ENCODE measurements around the gene GOLGA7B. TPM values are rescaled to one million over a fixed set of nuclear protein-coding genes. Genes with fewer than 3 reads are reported as not detected.
"Not testable (repeated sequence)": the region's sequence is repeated elsewhere in the genome, so short reads cannot be mapped to it uniquely, and the experiment has no call there.

The GOLGA7B gene
- total RNA-seq, 2 experiments from 2014 or later: 10.5 to 11.2 TPM

DNA sequence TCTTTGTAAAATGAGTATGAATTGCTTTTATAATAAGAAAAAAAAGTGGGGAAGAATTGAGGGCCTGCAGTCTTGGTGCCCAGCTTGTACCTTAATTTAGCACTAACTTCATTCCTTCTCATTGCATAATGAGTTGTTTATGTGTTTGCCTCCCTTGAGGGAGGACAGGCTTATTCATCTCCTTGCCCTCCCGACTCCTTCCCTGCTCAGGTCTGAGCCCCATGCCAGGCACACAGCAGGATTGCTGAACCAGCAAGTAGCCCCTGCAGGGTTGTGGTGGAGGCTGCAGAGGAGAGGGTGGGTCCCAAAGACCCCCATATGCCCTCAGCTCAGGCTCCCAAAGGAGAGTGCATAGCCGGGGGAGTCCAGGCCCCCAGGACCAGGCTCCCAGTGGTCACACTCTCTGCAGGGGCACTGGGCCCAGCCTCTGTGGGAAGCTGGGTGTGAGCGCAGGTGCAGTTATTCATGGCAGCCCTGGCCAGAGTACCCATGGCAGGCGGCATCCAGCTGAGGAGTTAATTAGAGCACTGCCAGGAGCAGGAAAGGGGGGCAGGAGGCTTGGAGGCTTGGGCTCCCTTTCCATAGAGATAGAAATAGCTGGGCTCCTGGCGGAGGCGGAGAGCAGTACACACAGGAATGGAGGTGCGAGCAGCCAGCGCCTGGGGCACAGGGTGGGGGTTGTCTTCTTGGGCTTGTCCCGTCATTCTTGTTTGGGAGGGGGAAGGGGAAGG, 28.2 kb upstream of the GOLGA7B start:
- H3K4me1 Mint-ChIP-seq: peaks cover 2% of the 10 kb centered on the region
- peaks cover 4% of the 10 kb centered on the region for H3K27me3 Mint-ChIP-seq
- no peak for DNase-seq
- H3K4me3 Mint-ChIP-seq: no peak overlapping the region
- H3K9me3 Mint-ChIP-seq: no peaks in the 10 kb centered on the region
- POLR2A ChIA-PET: no interaction called here
- H3K36me3 Mint-ChIP-seq (ENCODE audit: low read depth): no peaks in the 10 kb centered on the region
- CTCF ChIA-PET: no interaction called here
- no peak overlapping the region for H3K27ac Mint-ChIP-seq

DNA sequence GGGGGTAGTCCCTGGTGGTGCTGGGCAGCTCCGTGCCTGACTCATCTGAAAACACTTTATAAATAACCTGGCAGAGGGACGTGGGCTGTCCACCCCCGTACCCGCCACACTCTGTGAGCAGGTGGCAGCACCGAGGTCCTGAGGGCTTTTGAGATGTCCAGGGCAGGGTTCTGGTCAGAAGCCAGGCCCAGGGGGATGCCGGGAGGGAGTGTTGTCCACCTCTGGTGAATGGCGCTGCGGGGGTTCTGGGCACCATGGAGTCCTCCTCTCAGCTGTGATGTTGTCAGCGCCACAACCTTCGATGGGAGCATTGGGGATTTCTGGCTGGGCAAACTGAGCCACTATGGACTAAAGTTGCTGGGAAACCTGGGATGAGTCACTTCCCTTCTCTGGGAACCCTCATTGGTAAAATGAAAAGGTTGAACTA, 27.4 kb upstream of the GOLGA7B start:
- CTCF ChIA-PET: no interaction called here
- no peak overlapping the region for H3K27ac Mint-ChIP-seq
- no peak for DNase-seq
- H3K4me3 Mint-ChIP-seq: no peak overlapping the region
- H3K36me3 Mint-ChIP-seq (ENCODE audit: low read depth): no peaks in the 10 kb centered on the region
- H3K9me3 Mint-ChIP-seq: no peaks in the 10 kb centered on the region
- H3K4me1 Mint-ChIP-seq: peaks cover 2% of the 10 kb centered on the region
- peaks cover 4% of the 10 kb centered on the region for H3K27me3 Mint-ChIP-seq
- POLR2A ChIA-PET: no interaction called here

DNA sequence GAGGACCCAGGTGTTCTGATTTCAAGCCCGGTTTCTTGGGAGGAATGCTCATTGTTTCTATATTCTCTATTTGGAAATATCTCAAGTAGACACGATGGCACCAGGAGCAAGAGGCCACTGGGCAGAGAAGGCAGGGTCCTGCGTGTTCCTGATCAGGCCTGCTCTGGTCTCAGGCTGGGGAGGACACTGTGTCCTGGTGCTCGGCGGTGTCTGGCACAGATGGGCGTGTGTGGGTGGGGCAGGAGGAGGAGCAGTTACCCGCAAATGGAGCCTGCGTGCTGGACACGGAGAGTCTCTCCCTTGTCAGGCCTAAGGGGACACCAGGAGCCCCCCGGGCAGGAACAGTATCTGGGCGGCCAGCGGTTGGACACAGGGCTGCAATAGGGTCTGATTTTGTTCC, 25.9 kb upstream of the GOLGA7B start:
- H3K4me1 Mint-ChIP-seq: peaks cover 14% of the 10 kb centered on the region
- peaks cover 4% of the 10 kb centered on the region for H3K27me3 Mint-ChIP-seq
- H3K4me3 Mint-ChIP-seq: no peak overlapping the region
- ChIA-PET POLR2A (no interaction called here), CTCF (no interaction called here)
- H3K36me3 Mint-ChIP-seq (ENCODE audit: low read depth): no peaks in the 10 kb centered on the region
- H3K9me3 Mint-ChIP-seq: no peaks in the 10 kb centered on the region
- DNase-seq: no peak
- no peak overlapping the region for H3K27ac Mint-ChIP-seq

DNA sequence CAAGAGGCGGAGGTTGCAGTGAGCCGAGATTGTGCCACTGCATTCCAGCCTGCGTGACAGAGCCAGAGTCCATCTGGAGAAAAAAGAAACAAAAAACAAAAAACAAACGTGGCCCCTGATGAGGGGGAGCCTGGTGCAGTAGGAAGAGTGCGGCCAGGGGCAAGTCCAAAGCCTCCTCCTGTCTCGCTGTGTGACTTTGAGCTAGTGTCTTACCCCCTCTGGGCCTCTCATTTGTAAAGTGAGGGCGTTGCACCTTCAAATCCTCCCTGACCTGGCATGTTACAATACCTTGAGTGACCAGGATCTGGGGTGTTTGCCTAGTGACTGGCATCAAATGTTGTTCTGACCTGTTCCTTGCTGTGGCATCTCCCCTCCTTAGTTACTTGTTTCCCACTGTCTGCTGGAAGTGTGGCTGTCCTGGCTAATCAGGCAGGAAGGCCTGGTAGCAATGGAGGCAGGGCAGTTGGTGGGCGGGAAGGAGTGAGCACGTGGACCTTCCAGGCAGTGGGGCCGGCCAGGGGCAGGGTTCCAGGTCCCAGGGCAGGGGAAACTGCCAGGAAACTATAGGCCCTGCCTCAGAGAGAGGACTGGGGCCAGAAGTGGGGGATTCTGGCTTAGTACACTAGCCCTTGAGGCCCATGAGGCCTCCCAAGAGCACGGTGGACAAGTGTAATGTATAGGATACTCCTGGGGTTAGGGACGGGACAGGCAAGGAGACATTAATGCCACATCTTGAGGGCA, 24.5 kb upstream of the GOLGA7B start:
- Mint-ChIP-seq H3K4me3 (no peak overlapping the region), H3K27me3 (no peaks in the 10 kb centered on the region), H3K4me1 (peaks cover 28% of the 10 kb centered on the region), H3K36me3 (ENCODE audit: low read depth) (no peaks in the 10 kb centered on the region), H3K9me3 (no peaks in the 10 kb centered on the region), H3K27ac (no peak overlapping the region)
- ChIA-PET POLR2A (no interaction called here), CTCF (interaction anchor here (1.4 kb wide), 1 partner anchor 34 kb away, joined by 4 read pairs; no protein-coding TSS in a partner anchor)
- no peak for DNase-seq

DNA sequence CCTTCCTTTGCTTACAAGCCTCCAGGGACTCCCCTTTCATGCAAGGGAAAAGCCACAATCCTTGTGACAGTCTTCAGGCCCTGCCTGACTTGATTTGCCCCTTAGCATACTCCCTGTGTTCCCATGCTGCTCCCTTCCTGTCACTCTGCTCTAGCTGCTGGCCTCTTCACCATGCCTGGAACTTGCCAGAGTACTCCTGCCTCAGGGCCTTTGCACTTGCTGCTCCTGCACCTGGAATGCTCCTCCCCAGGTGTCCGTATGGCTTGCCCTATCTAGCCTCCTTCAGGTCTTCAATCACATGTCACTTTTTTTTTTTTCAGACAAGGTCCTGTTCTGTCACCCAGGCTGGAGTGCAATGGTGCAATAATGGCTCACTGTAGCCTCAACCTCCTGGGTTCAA, 22.8 kb upstream of the GOLGA7B start:
- Mint-ChIP-seq H3K36me3 (ENCODE audit: low read depth) (no peaks in the 10 kb centered on the region), H3K9me3 (no peaks in the 10 kb centered on the region), H3K27ac (no peak overlapping the region), H3K4me1 (peaks cover 34% of the 10 kb centered on the region), H3K4me3 (no peak overlapping the region), H3K27me3 (peaks cover 3% of the 10 kb centered on the region)
- no peak for DNase-seq
- POLR2A ChIA-PET: interaction anchor here (2.5 kb wide), 1 partner anchor 23 kb away, joined by 12 read pairs; the partner anchor contains the start of gene GOLGA7B
- CTCF ChIA-PET: interaction anchor here (1.1 to 1.4 kb wide), 2 partner anchors 35 to 36 kb away, joined by 3 to 4 read pairs; no protein-coding TSS in a partner anchor

DNA sequence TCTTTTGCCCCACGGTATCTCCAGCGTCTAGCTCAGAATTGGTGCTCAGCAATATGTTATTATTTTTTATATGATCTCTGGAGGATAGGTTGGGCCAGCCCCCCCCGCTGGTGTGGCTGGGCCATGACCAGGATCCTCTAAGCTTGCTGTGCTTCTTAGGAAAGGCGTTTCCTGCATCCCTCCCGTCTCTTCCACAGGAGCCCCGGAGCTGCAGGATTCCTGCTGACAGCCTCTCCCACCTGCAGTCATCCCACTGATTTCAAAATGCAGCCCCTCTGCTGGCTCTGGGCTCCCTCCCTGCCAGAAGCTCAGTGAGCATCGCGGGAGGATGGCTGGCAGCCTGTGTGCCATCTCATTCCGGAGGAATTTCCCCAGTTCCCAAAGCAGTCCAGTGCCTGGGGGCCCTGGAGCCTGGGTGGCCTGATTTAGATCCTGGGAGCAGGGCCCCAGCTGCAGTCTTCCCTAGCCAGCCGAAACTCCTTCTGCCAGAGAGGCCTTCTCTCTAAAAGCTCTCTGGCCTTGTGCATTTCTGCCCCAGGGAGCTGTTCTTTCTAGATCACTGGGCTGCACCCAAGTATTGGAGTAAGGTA, 21.8 kb upstream of the GOLGA7B start:
- H3K4me3 Mint-ChIP-seq: no peak overlapping the region
- peak overlapping the region; percentile 45 for H3K27ac Mint-ChIP-seq
- H3K27me3 Mint-ChIP-seq: peaks cover 3% of the 10 kb centered on the region
- no peaks in the 10 kb centered on the region for H3K36me3 Mint-ChIP-seq (ENCODE audit: low read depth)
- ChIA-PET POLR2A (interaction anchor here (1.4 to 2.5 kb wide), 2 partner anchors 22 to 42 kb away, joined by 5 to 12 read pairs; partner anchors contain the start of gene GOLGA7B), CTCF (interaction anchor here (1.1 to 1.2 kb wide), 2 partner anchors 36 to 38 kb away, joined by 3 read pairs; no protein-coding TSS in a partner anchor)
- DNase-seq: no peak
- peaks cover 34% of the 10 kb centered on the region for H3K4me1 Mint-ChIP-seq
- H3K9me3 Mint-ChIP-seq: no peaks in the 10 kb centered on the region

DNA sequence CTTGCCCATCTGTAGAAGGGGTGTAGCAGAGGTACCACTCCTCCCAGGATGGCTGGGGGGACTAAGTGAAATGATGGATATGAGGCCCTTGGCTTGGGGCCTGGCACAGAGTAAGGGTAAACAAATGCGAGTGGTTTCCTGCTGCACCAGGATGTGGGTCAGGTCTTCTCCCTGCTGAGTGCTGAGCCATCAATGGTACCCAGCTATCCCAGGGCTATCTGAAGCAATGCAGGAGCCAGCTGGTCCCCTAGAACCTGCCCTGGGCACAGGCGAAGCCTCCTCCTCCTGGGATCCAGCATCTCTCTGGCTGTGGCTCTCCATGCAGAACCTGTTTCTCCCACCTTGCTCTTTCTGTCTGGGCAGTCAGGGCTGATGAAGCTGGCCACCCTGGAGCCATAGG, 20.9 kb upstream of the GOLGA7B start:
- H3K4me1 Mint-ChIP-seq: peaks cover 34% of the 10 kb centered on the region
- peak; percentile 54 for DNase-seq
- H3K9me3 Mint-ChIP-seq: no peaks in the 10 kb centered on the region
- H3K27me3 Mint-ChIP-seq: peaks cover 5% of the 10 kb centered on the region
- H3K27ac Mint-ChIP-seq: peak overlapping the region; percentile 45
- ChIA-PET CTCF (interaction anchor here (1.0 to 1.3 kb wide), 3 partner anchors 21 to 38 kb away, joined by 3 to 4 read pairs (median 3); partner anchors contain the start of gene GOLGA7B), POLR2A (interaction anchor here (1.0 to 2.5 kb wide), 3 partner anchors 19 to 41 kb away, joined by 4 to 12 read pairs (median 5); partner anchors contain the start of gene GOLGA7B)
- no peak overlapping the region for H3K4me3 Mint-ChIP-seq
- no peaks in the 10 kb centered on the region for H3K36me3 Mint-ChIP-seq (ENCODE audit: low read depth)

DNA sequence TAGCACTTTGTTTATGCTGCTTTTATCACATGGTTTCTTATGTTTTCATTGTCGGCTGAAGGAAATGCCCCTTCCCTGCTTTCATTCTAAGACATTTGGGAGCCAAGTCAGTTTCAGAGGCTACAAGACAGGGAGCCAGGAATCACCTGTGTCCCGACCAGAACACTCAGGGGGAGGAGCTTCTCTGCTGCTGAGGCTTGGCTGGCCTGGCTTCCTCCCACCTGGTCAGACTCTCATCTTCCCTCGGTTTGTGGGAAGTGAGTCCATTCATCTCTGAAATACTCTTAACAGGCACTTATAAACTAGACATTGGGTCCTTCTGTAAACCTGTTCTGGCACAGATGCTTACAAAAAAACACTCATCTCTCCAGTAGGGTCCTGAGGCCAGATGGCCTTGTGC, 19.6 kb upstream of the GOLGA7B start:
- H3K4me3 Mint-ChIP-seq: no peak overlapping the region
- CTCF ChIA-PET: interaction anchor here (1.1 to 1.8 kb wide), 2 partner anchors 20 to 39 kb away, joined by 4 to 5 read pairs; partner anchors contain the start of gene GOLGA7B
- H3K27me3 Mint-ChIP-seq: peaks cover 5% of the 10 kb centered on the region
- no peak for DNase-seq
- POLR2A ChIA-PET: interaction anchor here (0.8 to 0.9 kb wide), 2 partner anchors 20 to 22 kb away, joined by 3 read pairs; partner anchors contain the start of gene GOLGA7B
- H3K9me3 Mint-ChIP-seq: no peaks in the 10 kb centered on the region
- no peaks in the 10 kb centered on the region for H3K36me3 Mint-ChIP-seq (ENCODE audit: low read depth)
- H3K4me1 Mint-ChIP-seq: peaks cover 34% of the 10 kb centered on the region
- H3K27ac Mint-ChIP-seq: peak overlapping the region; percentile 40

DNA sequence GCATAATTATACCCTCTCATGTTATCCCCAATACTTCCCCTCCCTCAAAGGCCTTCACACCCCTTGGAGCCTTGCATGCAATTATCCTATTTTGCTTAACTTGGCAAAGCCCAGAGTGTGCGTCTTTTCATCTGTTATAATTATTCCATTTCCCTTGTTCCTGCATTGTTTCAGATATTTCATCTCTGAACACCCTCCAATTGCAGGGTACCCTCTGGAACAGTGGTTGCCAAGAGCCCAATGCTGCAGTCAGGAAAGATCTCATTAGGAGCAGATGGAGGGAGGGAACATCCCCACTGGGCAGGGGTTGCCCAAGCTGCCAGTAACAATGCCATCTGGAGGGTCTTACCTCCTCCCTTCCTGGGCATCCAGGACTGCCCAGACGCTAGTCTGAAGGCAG, 18.4 kb upstream of the GOLGA7B start:
- no peak overlapping the region for H3K27ac Mint-ChIP-seq
- H3K9me3 Mint-ChIP-seq: peaks cover 3% of the 10 kb centered on the region
- ChIA-PET POLR2A (no interaction called here), CTCF (interaction anchor here (1.8 kb wide), 1 partner anchor 18 kb away, joined by 5 read pairs; the partner anchor contains the start of gene GOLGA7B)
- peaks cover 3% of the 10 kb centered on the region for H3K36me3 Mint-ChIP-seq (ENCODE audit: low read depth)
- H3K4me3 Mint-ChIP-seq: no peak overlapping the region
- H3K4me1 Mint-ChIP-seq: peaks cover 33% of the 10 kb centered on the region
- peaks cover 5% of the 10 kb centered on the region for H3K27me3 Mint-ChIP-seq
- no peak for DNase-seq

DNA sequence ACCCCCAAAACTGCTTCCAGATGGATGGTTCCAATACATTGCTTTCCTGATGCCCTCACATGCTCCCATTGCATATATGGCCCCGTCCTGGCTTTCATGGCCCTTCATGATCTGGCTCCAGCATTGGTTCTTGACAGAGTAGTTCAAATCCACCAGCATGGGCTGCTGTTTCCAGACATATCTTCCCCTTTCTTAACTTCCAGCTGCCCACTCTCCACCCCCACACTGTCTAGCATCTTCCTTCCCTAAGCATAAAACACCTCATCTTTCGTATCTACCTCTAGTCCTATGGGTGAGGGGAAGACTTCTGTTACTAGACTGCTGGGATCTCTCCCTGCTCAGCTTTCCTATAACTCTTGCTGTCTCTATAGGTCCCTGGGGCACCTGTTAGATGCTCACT, 13.2 kb upstream of the GOLGA7B start:
- peaks cover 12% of the 10 kb centered on the region for H3K4me1 Mint-ChIP-seq
- H3K27me3 Mint-ChIP-seq: peaks cover 8% of the 10 kb centered on the region
- peaks cover 7% of the 10 kb centered on the region for H3K36me3 Mint-ChIP-seq (ENCODE audit: low read depth)
- no peak for DNase-seq
- ChIA-PET CTCF (no interaction called here), POLR2A (no interaction called here)
- no peak overlapping the region for H3K4me3 Mint-ChIP-seq
- no peak overlapping the region for H3K27ac Mint-ChIP-seq
- peaks cover 7% of the 10 kb centered on the region for H3K9me3 Mint-ChIP-seq

DNA sequence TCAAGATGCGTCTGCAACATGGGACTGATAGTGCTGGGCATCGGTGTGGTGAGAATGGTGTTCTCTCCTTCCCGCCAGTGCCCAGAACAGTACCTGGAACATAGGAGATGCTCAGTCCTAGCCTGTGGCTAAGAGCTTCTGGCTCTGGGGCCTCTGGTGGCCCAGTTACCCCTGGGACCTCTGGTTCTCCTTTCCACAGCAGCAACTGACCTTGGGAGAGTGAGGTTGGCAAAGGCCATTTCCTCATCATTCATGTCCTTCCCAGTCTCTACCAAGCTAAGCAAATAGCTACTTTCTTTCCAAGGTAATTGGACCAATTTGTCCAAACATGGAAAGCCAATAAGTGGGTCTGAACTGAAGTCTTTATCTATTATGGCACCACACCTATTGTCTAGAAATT, 11.6 kb upstream of the GOLGA7B start:
- no peak for DNase-seq
- Mint-ChIP-seq H3K9me3 (peaks cover 7% of the 10 kb centered on the region), H3K36me3 (ENCODE audit: low read depth) (peaks cover 7% of the 10 kb centered on the region), H3K27ac (no peak overlapping the region), H3K27me3 (peaks cover 8% of the 10 kb centered on the region), H3K4me3 (no peak overlapping the region), H3K4me1 (peaks cover 16% of the 10 kb centered on the region)
- ChIA-PET CTCF (interaction anchor here (0.8 kb wide), 1 partner anchor 10 kb away, joined by 3 read pairs; no protein-coding TSS in a partner anchor), POLR2A (no interaction called here)

DNA sequence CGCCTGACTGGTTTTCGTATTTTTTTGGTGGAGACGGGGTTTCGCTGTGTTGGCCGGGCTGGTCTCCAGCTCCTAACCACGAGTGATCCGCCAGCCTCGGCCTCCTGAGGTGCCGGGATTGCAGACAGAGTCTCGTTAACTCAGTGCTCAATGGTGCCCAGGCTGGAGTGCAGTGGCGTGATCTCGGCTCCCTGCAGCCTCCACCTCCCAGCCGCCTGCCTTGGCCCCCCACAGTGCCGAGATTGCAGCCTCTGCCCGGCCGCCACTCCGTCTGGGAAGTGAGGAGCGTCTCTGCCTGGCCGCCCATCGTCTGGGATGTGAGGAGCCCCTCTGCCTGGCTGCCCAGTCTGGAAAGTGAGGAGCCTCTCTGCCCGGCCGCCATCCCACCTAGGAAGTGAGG, 8.5 kb upstream of the GOLGA7B start:
- H3K4me3 Mint-ChIP-seq; H3K36me3 Mint-ChIP-seq (ENCODE audit: low read depth); DNase-seq; POLR2A ChIA-PET; H3K27me3 Mint-ChIP-seq; CTCF ChIA-PET; H3K27ac Mint-ChIP-seq; H3K9me3 Mint-ChIP-seq: not testable (repeated sequence)
- peaks cover 16% of the 10 kb centered on the region for H3K4me1 Mint-ChIP-seq

DNA sequence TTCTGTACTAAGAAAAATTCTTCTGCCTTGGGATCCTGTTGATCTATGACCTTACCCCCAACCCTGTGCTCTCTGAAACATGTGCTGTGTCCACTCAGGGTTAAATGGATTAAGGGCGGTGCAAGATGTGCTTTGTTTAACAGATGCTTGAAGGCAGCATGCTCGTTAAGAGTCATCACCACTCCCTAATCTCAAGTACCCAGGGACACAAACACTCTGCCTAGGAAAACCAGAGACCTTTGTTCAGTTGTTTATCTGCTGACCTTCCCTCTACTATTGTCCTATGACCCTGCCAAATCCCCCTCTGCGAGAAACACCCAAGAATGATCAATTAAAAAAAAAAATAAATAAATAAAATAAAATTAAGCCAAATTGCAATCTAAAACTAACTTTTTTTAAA, 7.5 kb upstream of the GOLGA7B start:
- H3K4me3 Mint-ChIP-seq; CTCF ChIA-PET; H3K27ac Mint-ChIP-seq; POLR2A ChIA-PET; H3K36me3 Mint-ChIP-seq (ENCODE audit: low read depth); H3K9me3 Mint-ChIP-seq; H3K27me3 Mint-ChIP-seq; DNase-seq: not testable (repeated sequence)
- peaks cover 16% of the 10 kb centered on the region for H3K4me1 Mint-ChIP-seq

Data from activated CD4-positive, alpha-beta memory T cell treated with anti-CD3 and anti-CD28 coated beads, Interleukin-2, amount 10 ng/mL, durations not matched to agents 7 days and 5 days (primary cell).